Neural progenitor cell (in vitro differentiated cells): ENCODE measurements around the gene ELMO1. TPM values are rescaled to one million over a fixed set of nuclear protein-coding genes. Genes with fewer than 3 reads are reported as not detected.

Experiments
- DNase-seq: peaks from one replicate; pipeline ENCODE4 v3.0.0-alpha.2; 2016; ENCODE audit warnings: low spot score
- H2AFZ ChIP-seq: fragments of 200-600 bp; sonication (generic); replicated peaks from 2 replicates; pipeline ENCODE4 v1.6.1; 2016; ENCODE audit warnings: antibody characterized with exemption
- H3F3A ChIP-seq: fragments of 200-600 bp; sonication (generic); 2 replicates; pipeline ENCODE4 v1.6.1; 2016; ENCODE audit warnings: antibody characterized with exemption, low read depth
- H3K27ac ChIP-seq: fragments of 200-600 bp; sonication (generic); 2 replicates; pipeline ENCODE4 v1.5.1; 2016; ENCODE audit warnings: mild to moderate bottlenecking
- H3K27me3 ChIP-seq: fragments of 200-600 bp; sonication (generic); 2 replicates; pipeline ENCODE4 v1.6.1; 2016; ENCODE audit warnings: mild to moderate bottlenecking, moderate library complexity
- H3K36me3 ChIP-seq: fragments of 200-600 bp; sonication (generic); 2 replicates; pipeline ENCODE4 v1.5.1; 2016
- H3K4me1 ChIP-seq: fragments of 200-600 bp; sonication (generic); 2 replicates; pipeline ENCODE4 v1.6.1; 2016; ENCODE audit warnings: mixed run types
- H3K4me2 ChIP-seq: fragments of 200-600 bp; sonication (generic); 2 replicates; pipeline ENCODE4 v1.6.1; 2016
- H3K4me3 ChIP-seq: fragments of 200-600 bp; sonication (generic); 2 replicates; pipeline ENCODE4 v1.5.1; 2016
- H3K79me2 ChIP-seq: fragments of 200-600 bp; sonication (generic); 2 replicates; pipeline ENCODE4 v1.6.1; 2016; ENCODE audit warnings: low read depth
- H3K9ac ChIP-seq: fragments of 200-600 bp; sonication (generic); 2 replicates; pipeline ENCODE4 v1.6.1; 2016
- H3K9me3 ChIP-seq: fragments of 200-600 bp; sonication (generic); 2 replicates; pipeline ENCODE4 v1.5.1; 2016; ENCODE audit warnings: low read depth
- H4K20me1 ChIP-seq: fragments of 200-600 bp; sonication (generic); 2 replicates; pipeline ENCODE4 v1.6.1; 2016; ENCODE audit warnings: low read depth
- H3K27ac Mint-ChIP-seq: 3 replicates; pipeline ENCODE4 v1.8.0; 2021; ENCODE audit warnings: mixed read lengths
- H3K27me3 Mint-ChIP-seq: 2 replicates; pipeline ENCODE4 v1.8.0; 2022; ENCODE audit warnings: low read depth, mild to moderate bottlenecking, inconsistent platforms, moderate library complexity, mixed read lengths; ENCODE audit not compliant: insufficient read depth
- H3K36me3 Mint-ChIP-seq: 3 replicates; pipeline ENCODE4 v1.8.0; 2021; ENCODE audit warnings: mixed read lengths
- H3K4me1 Mint-ChIP-seq: 3 replicates; pipeline ENCODE4 v1.8.0; 2021; ENCODE audit warnings: mixed read lengths
- H3K4me3 Mint-ChIP-seq: 3 replicates; pipeline ENCODE4 v1.8.0; 2021; ENCODE audit warnings: mild to moderate bottlenecking, moderate library complexity, mixed read lengths
- H3K9me3 Mint-ChIP-seq: 3 replicates; pipeline ENCODE4 v1.8.0; 2020; ENCODE audit warnings: mixed read lengths
- EZH2 ChIP-seq: fragments of 200-600 bp; sonication (generic); IDR thresholded peaks from 2 replicates; pipeline ENCODE4 v1.6.1; 2017; ENCODE audit warnings: antibody characterized with exemption, mild to moderate bottlenecking, moderate library complexity
- EZH2phosphoT487 ChIP-seq: fragments of 200-600 bp; sonication (generic); IDR thresholded peaks from 2 replicates; pipeline ENCODE4 v1.6.1; 2017; ENCODE audit warnings: antibody characterized with exemption
- total RNA-seq: library from RNA; depleted of rRNA; stranded (reverse); fragments of >200 nt; gene quantifications from 2 replicates; pipeline ENCODE4 v1.2.3, GENCODE V29; 2015; ENCODE audit warnings: low replicate concordance
- TF ChIP-seq, protein P1 (sequence below): fragments of 200-600 bp; sonication (generic); IDR thresholded peaks from 2 replicates; pipeline ENCODE4 v1.5.1; 2017; ENCODE audit warnings: antibody characterized with exemption, mild to moderate bottlenecking

The ELMO1 gene
- total RNA-seq, 1 donor from 2014 or later: 22.0 TPM

DNA sequence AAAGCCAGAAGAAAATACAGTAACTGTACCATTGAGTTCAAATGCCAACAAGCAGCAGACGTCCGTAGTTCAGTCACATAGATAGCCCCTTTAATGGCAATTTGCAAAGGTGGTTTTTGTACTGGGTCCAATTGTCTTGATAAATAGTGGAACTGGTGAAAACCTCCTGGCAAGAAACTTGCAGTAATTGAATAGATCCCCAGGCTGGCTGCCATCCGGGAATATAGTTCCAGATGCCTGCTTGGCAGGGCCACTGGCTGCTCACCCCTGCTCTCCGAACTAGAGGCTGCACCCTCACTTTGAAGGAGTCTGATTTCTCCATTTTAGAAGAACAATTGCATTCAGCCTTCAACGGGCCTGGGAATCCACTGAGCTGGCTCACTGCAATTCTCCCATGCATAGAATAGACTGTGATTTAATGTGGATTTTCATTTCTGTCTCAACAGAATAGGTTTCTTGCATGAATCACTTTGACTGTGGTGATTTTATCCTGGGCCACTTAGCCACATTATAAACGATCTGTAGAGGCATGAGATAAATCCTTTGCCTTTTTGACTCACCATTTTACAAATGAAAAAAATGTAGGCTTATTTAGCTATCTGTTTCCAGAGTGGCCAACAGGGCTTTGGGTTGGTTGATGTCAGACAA is 35.9 kb upstream of the ELMO1 start:
- Histone ChIP-seq H3K4me3 (no peak overlapping the region), H3K36me3 (no peaks in the 10 kb centered on the region), H3K27ac (no peak overlapping the region), H3K4me1 (peaks cover 21% of the 10 kb centered on the region), H3F3A (no peaks in the 10 kb centered on the region), H3K27me3 (no peaks in the 10 kb centered on the region), H3K79me2 (no peaks in the 10 kb centered on the region), H3K9ac (no peak overlapping the region), H3K4me2 (no peak overlapping the region), H3K9me3 (no peaks in the 10 kb centered on the region), H4K20me1 (no peaks in the 10 kb centered on the region), H2AFZ (peak overlapping the region; percentile 44)
- Mint-ChIP-seq H3K36me3 (no peaks in the 10 kb centered on the region), H3K4me1 (no peaks in the 10 kb centered on the region), H3K27ac (no peak overlapping the region), H3K27me3 (peaks cover 4% of the 10 kb centered on the region), H3K9me3 (peaks cover 6% of the 10 kb centered on the region), H3K4me3 (no peak overlapping the region)
- no peak for TF ChIP-seq EZH2
- TF ChIP-seq, protein P1, sequence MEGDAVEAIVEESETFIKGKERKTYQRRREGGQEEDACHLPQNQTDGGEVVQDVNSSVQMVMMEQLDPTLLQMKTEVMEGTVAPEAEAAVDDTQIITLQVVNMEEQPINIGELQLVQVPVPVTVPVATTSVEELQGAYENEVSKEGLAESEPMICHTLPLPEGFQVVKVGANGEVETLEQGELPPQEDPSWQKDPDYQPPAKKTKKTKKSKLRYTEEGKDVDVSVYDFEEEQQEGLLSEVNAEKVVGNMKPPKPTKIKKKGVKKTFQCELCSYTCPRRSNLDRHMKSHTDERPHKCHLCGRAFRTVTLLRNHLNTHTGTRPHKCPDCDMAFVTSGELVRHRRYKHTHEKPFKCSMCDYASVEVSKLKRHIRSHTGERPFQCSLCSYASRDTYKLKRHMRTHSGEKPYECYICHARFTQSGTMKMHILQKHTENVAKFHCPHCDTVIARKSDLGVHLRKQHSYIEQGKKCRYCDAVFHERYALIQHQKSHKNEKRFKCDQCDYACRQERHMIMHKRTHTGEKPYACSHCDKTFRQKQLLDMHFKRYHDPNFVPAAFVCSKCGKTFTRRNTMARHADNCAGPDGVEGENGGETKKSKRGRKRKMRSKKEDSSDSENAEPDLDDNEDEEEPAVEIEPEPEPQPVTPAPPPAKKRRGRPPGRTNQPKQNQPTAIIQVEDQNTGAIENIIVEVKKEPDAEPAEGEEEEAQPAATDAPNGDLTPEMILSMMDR: no peak
- no peak for TF ChIP-seq EZH2phosphoT487
- DNase-seq: no peak

DNA sequence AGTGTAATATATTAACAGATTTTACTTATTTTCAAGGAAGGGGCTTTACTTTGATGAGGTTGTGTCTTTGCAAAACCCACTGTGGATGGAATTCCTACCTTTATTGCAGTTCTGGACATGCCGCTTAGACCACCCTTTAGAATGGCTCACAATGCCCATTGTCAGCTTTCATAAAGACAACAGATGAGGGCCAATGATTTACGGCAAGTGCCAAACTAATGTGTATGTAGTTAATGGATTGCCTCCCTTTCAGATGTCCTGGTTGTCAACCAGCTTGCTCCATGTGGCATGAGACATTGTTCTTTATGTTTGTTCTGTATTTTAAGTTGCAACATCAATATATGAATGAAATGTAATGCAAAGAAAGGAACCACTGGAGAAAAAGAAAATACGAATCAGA is 35.0 kb upstream of the ELMO1 start:
- no peak overlapping the region for H3K4me3 Mint-ChIP-seq

DNA sequence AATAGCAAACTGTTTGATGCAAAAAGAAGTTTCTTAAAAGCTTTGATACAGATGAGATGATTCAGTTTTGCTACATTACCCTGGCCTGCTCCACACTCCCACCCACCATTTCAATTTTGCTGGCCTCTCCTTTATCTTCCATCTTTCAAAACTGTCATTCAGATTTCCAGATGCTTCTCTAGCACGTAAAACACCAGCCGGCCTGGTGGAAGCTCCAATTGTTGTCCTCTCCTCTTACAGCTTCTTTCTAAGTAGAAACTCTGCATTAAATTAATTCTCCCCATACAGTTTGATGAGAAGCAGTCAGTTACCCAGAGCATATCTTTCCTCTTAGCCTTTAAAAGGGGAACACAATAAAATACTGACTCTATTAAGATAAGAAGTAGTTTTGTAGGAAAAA is 34.3 kb upstream of the ELMO1 start:
- no peak for DNase-seq
- Mint-ChIP-seq H3K9me3 (peaks cover 6% of the 10 kb centered on the region), H3K27ac (no peak overlapping the region), H3K4me1 (no peaks in the 10 kb centered on the region), H3K36me3 (no peaks in the 10 kb centered on the region), H3K4me3 (no peak overlapping the region), H3K27me3 (peaks cover 4% of the 10 kb centered on the region)
- no peaks in the 10 kb centered on the region for H3F3A ChIP-seq
- H3K9ac ChIP-seq: no peak overlapping the region
- no peaks in the 10 kb centered on the region for H4K20me1 ChIP-seq
- H3K27me3 ChIP-seq: no peaks in the 10 kb centered on the region
- H3K79me2 ChIP-seq: no peaks in the 10 kb centered on the region
- H3K27ac ChIP-seq: no peak overlapping the region
- no peak overlapping the region for H3K4me2 ChIP-seq
- no peak for TF ChIP-seq EZH2
- TF ChIP-seq EZH2phosphoT487: no peak
- TF ChIP-seq, protein P1: no peak
- H3K9me3 ChIP-seq: no peaks in the 10 kb centered on the region
- H2AFZ ChIP-seq: no peak overlapping the region
- H3K4me1 ChIP-seq: peaks cover 6% of the 10 kb centered on the region
- H3K36me3 ChIP-seq: no peaks in the 10 kb centered on the region
- no peak overlapping the region for H3K4me3 ChIP-seq

More for the DNA sequence above, 35.0 kb upstream of the ELMO1 start:
- Mint-ChIP-seq H3K4me1 (no peaks in the 10 kb centered on the region), H3K9me3 (peaks cover 6% of the 10 kb centered on the region), H3K27ac (no peak overlapping the region), H3K36me3 (no peaks in the 10 kb centered on the region), H3K27me3 (peaks cover 4% of the 10 kb centered on the region)
- Histone ChIP-seq H3F3A (no peaks in the 10 kb centered on the region), H3K79me2 (no peaks in the 10 kb centered on the region), H3K4me1 (peaks cover 13% of the 10 kb centered on the region), H3K9me3 (no peaks in the 10 kb centered on the region), H3K27ac (no peak overlapping the region), H4K20me1 (no peaks in the 10 kb centered on the region), H3K9ac (no peak overlapping the region), H3K4me2 (no peak overlapping the region), H2AFZ (no peak overlapping the region), H3K4me3 (no peak overlapping the region), H3K36me3 (no peaks in the 10 kb centered on the region), H3K27me3 (no peaks in the 10 kb centered on the region)
- no peak for TF ChIP-seq EZH2
- TF ChIP-seq, protein P1: no peak
- no peak for DNase-seq
